GM18951 (cell line): Measurements from ENCODE around the gene RTTN.
"Not testable (repeated sequence)": the region's sequence is repeated elsewhere in the genome, so short reads cannot be mapped to it uniquely, and the experiment has no call there.

Source experiments
- POLR2A ChIP-seq: IDR thresholded peaks from 4 replicates; pipeline ENCODE4 v1.6.1; 2011; ENCODE audit warnings: mild to moderate bottlenecking; ENCODE audit not compliant: insufficient read length, insufficient read depth; ENCODE audit errors: extremely low read depth
- in situ Hi-C: fragments of 300-500 bp; cut with MboI; formaldehyde crosslinking; loops from one replicate; pipeline ENCODE4 v1.12.0; 2022; ENCODE audit warnings: low sequenced_read_pairs, mixed read lengths, inconsistent platforms; ENCODE audit not compliant: unreplicated experiment

Gene RTTN

DNA sequence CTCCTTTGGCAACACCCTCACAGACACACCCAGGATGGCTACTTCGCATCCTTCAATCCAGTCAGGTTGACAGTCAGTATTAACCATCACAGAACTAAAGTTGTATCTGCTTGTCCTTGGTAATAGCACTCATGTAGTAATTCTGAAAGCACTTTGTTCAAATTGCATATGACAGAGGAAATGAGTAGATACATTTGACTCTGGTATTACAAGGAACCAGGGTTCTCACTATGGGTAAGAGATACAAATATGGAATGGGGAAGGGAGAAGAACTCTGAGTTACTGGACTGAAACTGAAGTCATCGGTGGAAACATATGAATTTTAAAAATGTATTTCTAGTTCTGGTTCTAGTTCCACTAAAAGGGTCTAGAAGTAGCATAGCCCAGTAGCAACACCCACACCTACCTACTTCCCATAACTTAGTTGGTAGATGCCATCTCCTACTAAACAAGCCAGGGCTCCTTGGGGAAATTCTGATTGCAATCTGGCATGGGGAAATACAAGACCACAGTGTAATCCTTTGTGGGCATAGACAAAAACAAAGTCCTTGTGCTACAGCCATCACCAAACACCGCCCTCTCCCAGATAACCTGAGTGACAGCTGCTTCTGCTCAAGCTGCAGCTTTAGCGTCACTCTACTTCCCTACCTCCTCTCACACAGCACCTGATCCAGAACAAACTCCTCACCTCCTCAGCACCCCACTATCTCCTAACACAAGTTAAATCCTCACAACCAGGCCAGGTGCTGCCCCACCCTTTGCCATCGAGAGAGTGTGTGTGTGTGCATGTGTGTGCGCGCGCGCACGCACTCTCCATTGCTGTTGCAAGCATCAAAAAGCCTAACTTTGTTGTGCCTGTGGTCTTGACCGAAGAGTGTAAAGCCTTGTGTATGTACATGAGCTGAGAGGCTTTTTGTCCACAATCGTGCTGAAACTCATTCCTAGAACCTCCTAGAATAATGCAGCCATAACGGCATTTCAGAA is 226.5 kb downstream of the RTTN start:
- in situ Hi-C loops = no loop called here
- no peak for TF ChIP-seq POLR2A

DNA sequence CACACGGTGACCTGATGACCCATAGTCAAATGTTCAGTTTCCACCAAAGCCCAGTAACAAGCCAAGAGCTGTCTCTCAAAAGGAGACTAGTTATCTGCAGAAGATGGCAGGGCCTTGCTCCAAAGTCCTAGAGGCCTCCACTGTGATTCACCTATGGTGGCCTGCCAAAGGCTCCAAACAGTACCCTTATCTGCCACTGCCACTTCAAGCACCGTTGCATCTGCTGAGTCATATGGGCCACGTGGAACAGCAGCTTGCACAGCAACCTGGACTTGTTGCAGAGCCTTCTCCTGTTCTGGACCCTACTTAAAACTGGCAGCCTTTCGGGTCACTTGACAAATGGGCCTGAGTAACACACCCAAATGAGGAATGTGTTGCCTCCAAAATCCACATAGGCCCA is 230.2 kb downstream of the RTTN start:
- in situ Hi-C loops = not testable (repeated sequence)

DNA sequence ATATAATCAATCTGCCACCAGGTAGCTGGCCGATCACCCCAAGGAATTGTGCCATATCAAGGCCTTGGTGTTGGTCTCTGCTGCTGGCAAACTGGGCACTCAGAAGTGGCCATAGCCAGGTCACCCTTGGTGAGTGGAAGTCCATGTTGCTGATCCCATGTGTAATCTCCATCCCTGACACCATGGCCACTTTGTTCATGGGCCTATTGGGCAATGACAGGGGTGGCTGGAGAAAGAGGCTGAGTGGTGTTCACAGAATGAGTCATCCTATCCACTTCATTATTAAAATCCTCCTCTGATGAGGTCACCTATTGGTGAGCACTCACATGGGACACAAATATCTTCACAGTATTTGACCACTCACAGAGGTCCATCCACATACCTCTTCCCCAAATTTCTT is 231.1 kb downstream of the RTTN start:
- no peak for TF ChIP-seq POLR2A
- in situ Hi-C loops = no loop called here

DNA sequence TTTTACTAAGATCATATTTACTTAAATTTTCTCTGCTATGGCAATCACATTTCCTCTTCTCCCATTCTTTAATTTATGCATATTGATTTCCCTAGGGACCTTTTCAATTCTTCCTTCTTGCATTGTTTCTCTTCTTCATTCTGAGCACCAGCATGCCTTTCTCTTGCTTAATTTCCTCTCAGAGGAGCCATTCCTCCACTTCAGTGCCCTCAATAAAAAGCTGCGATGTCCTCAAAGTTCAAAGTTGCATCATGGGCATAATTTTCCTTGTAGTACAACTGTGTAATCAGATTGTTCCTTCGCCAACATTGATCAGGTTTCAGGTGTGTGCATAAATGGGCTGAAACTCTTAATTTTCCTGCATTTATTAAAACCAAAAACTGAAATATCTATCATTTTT is 236.0 kb downstream of the RTTN start:
- in situ Hi-C loops = no loop called here
- no peak for TF ChIP-seq POLR2A

DNA sequence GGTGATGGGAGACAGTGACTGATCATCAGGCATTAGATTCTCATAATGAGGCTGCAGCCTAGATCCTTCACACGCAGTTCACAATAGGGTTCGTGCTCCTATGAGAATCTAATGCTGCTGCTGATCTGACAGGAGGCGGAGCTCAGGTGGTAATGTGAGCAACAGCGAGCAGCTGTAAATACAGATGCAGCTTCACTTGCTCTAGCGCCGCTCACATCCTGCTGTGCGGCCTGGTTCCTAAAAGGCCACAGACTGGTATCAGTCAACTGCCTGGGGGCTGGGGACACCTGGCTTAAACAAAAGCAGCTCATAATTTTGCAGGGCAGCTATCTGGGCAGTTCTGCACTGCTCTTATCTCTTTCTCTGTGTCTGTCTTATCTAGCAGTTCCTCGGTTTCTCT is 237.4 kb downstream of the RTTN start:
- TF ChIP-seq POLR2A = no peak
- in situ Hi-C loops = no loop called here

DNA sequence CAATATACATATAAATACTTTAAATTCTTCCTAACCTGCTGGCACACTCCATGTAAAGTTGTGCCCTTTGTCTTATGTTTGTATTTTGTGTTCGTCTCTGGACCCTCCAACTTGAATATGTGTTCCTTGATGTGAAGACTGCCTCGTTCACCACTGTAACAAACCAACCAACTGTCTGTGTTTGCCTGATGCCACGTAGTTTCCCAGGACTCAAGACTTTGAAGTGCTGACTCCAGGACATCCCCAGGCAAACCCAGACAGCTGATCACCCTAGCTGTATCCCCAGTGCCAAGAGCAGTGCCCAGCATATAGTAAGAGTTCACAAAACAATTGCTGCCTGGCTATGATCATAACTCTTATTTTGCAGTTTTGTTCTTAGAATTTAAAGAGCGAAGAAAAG is 242.3 kb downstream of the RTTN start:
- in situ Hi-C loops = no loop called here
- no peak for TF ChIP-seq POLR2A

DNA sequence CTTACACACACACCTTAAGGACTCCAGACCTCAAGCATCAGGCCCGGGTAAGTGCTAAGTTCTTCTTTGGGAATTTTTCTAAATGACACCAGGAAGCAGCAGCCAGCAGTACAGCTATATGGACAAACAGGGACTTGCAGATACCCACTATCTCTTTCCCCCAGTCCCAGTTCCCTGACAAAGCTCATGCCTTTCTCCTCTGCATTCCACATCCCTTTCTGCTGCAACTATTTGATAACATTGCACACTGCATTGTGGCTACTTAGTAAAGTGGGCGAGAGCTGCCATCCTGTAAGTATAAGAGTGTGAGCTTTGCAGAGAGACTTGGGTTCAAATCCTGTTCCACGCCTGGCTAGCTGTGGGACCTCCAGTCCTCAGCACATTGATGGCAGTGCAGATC is 243.8 kb downstream of the RTTN start:
- TF ChIP-seq POLR2A = no peak
- in situ Hi-C loops = no loop called here

DNA sequence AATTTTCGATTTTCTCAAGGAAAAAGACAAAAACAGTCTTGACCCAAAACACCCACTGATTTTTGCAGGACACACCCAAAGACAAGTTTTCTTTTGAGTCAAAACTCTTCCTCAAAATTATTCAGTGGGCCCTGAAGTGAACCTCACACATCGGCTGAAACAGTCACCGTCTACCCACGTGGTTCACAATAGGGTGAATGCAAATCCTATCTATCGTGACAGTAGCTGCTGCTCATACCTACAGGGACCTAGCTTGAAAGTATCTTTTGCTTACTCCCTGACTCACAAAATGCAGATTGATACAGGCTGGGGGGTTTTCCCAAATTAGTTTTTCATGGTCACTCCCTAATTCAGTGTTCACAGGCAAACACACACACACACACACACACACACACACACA is 247.1 kb downstream of the RTTN start:
- in situ Hi-C loops = no loop called here
- no peak for TF ChIP-seq POLR2A

DNA sequence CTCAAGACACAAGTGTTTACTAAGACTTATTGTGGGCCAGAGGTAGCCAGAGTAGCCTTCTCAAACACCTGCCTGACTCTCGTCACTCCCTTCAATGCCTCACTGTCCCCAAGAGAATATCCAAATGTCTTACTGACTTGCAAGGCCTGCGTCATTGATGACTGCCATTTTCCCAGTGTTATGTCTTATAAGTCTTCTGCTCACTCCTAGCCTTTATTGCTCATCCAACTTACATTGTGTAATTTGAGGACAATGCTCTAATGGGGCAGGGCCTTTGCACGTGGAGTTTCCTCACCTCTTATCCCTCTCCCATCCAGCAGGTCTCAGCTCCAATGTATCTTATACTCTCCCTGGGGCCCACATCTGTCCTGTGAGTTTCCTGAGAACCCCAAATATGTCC is 247.7 kb downstream of the RTTN start:
- in situ Hi-C loops = no loop called here
- no peak for TF ChIP-seq POLR2A

DNA sequence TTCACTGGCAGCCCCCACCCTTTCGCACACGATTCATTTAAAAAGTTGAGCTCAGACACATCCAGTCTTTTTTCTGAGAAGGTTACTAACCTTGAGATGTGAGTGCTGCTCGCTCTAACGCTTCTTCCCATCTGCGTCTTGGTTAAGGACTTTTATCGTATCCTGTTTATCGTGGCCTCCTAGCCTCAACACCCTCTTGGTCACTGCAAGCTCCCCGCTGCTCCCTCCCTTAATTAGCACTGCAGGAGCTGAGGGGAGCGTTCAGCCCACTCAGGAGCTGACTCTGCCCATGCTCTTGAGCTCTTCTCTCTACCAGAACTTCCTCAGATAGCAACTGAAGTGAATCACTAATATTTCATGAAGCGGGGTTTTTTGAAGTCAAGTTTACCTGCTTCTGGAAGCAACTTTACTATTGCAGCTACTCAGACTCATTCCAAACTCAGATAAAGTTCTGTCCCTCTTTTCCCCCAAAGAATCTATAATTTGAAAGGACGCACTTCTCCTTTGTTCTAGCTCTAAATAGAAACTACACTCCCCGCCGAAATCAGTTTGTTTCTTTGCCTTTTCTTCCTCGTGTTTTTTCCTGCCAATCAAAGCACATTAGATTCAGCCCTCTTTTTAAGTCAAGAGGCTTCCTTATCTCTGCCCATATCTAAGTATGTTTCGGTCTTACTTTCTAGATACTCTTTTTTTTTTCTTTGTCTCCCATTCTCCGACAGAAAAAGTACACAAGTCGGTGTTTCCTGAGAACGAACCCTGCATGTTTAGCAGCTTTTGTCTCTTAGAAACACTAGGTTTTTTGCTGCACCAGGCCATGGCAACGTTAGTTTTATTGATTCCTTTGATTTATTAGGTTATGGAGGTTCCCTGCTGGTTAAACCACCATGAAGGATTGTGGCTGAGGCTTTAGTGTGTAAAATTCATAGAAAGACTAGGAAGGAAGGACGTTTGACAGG is 248.5 kb downstream of the RTTN start:
- TF ChIP-seq POLR2A = no peak
- in situ Hi-C loops = no loop called here

DNA sequence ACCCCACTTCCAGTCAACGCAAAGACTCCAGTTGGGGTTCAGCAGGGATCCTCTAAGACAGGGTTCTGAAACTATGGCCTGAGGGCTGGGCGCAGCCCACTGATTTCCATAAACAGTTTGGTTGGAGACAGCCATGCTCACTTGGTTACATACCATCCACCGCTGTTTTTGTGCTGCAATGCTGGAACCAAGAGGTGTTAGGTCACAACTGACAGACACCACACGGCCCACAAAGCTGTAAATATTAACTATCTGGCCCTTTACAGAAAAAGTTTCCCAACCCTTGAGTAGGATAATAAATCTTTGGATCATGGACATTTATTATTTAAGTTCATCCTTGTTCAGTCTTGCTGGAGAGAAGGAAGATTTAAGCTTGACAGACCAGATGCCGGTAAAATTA is 249.4 kb downstream of the RTTN start:
- TF ChIP-seq POLR2A = no peak
- in situ Hi-C loops = no loop called here

DNA sequence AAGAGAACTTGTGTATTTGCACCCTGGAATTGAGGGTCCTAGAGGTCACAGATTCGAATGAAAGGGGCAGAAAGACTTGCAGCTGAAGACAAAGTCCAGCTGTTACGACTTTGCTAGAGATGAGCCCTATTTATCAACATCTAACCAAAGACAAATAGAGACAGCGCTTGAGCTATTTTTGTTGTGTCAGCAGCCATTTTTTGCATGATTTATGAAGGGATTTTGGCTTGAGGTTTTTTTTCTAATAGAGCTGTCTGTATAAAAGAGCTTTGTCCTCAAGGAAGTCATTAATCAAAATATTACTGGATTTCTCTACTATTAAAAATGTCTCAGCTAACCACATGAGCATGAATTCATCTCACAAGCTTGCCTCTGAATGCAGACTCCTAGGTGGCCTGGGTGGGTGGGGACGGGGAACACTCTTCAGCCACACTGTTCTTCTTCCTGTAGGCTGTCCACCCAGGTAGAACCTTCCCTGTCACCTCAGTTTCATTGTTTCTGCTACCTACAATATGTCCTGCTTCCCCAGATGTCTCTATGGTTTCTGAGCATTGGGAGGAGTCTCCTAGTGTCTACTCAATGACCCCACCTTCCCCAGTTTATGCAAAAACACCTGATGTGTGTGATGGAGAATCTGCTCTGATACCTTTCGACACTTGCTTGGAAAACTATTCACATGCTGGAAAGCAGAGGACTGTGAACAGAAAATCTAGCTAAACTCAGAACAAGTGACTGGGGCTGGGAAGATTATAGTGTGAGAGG is 250.6 kb downstream of the RTTN start:
- no peak for TF ChIP-seq POLR2A
- in situ Hi-C loops = no loop called here

DNA sequence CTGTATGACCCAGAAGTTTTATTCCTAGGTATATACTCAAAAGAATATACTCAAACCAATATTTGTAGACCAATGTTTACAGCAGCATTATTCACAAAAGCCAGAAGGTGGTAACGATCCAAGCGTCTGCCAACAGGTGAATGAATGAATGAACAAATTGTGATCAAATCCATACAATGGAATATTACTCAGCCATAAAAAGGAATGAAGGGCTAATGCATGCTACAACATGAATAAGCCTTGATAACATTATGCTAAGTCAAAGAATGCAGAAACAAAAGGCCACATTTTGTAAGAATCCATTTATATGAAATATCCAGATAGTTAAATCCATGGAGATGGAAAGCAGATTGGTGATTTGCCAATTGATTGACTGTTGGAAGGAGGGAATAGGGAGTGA is 252.3 kb downstream of the RTTN start:
- in situ Hi-C loops = no loop called here
- TF ChIP-seq POLR2A = no peak
